Nephron (organoid): Measurements from ENCODE around the gene COL8A1.

Source experiments
- H3K27ac Mint-ChIP-seq, 3 experiments: 2 replicates each; pipeline ENCODE4 v1.8.0; 2020; ENCODE audit warnings: mixed read lengths in 3 of 3, mild to moderate bottlenecking in 2 of 3, moderate library complexity in 1 of 3
- H3K27me3 Mint-ChIP-seq: 2 replicates; pipeline ENCODE4 v1.8.0; 2021; ENCODE audit warnings: low read depth, mild to moderate bottlenecking, moderate library complexity, mixed read lengths
- H3K36me3 Mint-ChIP-seq: 2 replicates; pipeline ENCODE4 v1.8.0; 2020; ENCODE audit warnings: low read depth, mixed read lengths
- H3K4me1 Mint-ChIP-seq: 2 replicates; pipeline ENCODE4 v1.8.0; 2020; ENCODE audit warnings: mixed read lengths
- H3K4me3 Mint-ChIP-seq, 3 experiments: 2 replicates each; pipeline ENCODE4 v1.8.0; 2020; ENCODE audit warnings: mild to moderate bottlenecking in 3 of 3, mixed read lengths in 3 of 3, moderate library complexity in 2 of 3
- H3K9me3 Mint-ChIP-seq: 2 replicates; pipeline ENCODE4 v1.8.0; 2020; ENCODE audit warnings: mixed read lengths
- TF ChIP-seq, protein P1 (sequence below), 3 experiments: fragments of 200-600 bp; sonication (generic); IDR thresholded peaks; one replicate each; pipeline ENCODE4 v1.5.0; 2021; ENCODE audit warnings: antibody characterized with exemption in 3 of 3; ENCODE audit not compliant: unreplicated experiment in 3 of 3

The COL8A1 gene

DNA sequence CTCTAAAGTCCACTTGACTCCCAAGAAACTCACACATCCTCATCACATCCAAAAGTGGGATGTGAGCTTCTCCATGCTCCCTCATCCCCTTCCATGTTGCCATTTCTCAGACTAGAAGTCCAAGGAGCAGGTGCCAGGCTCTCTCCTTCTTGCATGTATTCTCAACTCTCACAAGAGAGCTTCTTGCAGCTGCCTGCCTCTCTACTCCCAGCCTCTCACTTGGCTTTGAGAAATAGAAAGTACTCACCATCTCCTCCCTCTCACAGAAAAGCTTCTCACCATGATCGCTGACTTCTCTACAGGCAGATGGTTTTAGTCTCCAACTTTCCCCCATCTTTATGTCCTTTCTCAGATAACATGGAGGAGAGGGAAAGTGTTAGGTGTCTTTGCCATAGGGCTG, 26.6 kb downstream of the COL8A1 start:
- TF ChIP-seq, protein P1, sequence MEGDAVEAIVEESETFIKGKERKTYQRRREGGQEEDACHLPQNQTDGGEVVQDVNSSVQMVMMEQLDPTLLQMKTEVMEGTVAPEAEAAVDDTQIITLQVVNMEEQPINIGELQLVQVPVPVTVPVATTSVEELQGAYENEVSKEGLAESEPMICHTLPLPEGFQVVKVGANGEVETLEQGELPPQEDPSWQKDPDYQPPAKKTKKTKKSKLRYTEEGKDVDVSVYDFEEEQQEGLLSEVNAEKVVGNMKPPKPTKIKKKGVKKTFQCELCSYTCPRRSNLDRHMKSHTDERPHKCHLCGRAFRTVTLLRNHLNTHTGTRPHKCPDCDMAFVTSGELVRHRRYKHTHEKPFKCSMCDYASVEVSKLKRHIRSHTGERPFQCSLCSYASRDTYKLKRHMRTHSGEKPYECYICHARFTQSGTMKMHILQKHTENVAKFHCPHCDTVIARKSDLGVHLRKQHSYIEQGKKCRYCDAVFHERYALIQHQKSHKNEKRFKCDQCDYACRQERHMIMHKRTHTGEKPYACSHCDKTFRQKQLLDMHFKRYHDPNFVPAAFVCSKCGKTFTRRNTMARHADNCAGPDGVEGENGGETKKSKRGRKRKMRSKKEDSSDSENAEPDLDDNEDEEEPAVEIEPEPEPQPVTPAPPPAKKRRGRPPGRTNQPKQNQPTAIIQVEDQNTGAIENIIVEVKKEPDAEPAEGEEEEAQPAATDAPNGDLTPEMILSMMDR (IDR thresholded peaks at IDR 0.05; ENCODE audit: unreplicated experiment in 3 of 3): no peak
- no peak overlapping the region for H3K27ac Mint-ChIP-seq
- no peaks in the 10 kb centered on the region for H3K36me3 Mint-ChIP-seq
- H3K4me3 Mint-ChIP-seq: no peak overlapping the region
- peaks cover 8% of the 10 kb centered on the region for H3K27me3 Mint-ChIP-seq
- no peaks in the 10 kb centered on the region for H3K9me3 Mint-ChIP-seq
- no peaks in the 10 kb centered on the region for H3K4me1 Mint-ChIP-seq

DNA sequence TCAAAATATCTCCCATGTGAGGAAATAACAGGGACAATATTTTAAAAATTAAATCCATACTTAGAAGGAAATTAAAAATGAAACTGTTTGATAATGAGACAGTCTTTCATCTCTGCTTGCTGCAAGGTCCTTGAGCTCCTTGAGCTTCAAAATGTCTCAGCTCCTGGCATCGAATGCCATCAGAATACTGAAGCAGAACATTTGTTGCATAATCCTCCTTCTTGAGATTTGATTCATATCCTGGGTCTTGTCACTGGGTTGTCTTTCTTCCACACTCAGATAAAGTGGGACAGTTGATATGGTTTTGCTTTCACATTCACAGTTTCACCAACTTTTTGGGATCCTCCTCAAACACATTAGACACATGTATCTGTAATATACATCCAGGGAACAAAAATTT, 27.8 kb downstream of the COL8A1 start:
- Mint-ChIP-seq H3K9me3 (no peaks in the 10 kb centered on the region), H3K4me1 (no peaks in the 10 kb centered on the region), H3K27me3 (peaks cover 12% of the 10 kb centered on the region), H3K36me3 (no peaks in the 10 kb centered on the region), H3K4me3 (no peak overlapping the region), H3K27ac (no peak overlapping the region)
- TF ChIP-seq, protein P1 (IDR thresholded peaks at IDR 0.05; ENCODE audit: unreplicated experiment in 3 of 3): no peak

DNA sequence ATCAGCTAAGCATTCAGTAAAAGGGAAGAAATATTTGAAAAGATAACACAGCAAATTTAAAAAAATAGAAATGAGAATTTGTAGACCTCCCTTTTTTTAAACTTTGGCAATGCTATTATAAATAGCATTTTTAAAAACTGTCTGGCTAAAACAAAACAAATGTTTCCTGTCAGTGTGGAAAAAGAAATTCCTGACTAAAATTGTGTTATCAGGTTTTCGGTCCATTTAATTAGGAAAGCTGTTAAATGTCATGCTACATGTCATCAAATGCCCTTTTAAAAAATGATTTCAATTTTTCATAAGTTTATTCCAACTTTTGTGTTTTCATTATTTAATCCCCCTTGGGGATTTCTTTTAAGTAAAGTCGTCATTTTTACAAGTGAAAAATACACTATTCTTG, 29.6 kb downstream of the COL8A1 start:
- Mint-ChIP-seq H3K27ac (no peak overlapping the region), H3K9me3 (no peaks in the 10 kb centered on the region), H3K36me3 (no peaks in the 10 kb centered on the region), H3K27me3 (peaks cover 16% of the 10 kb centered on the region), H3K4me3 (no peak overlapping the region), H3K4me1 (no peaks in the 10 kb centered on the region)
- TF ChIP-seq, protein P1 (IDR thresholded peaks at IDR 0.05; ENCODE audit: unreplicated experiment in 3 of 3): no peak

DNA sequence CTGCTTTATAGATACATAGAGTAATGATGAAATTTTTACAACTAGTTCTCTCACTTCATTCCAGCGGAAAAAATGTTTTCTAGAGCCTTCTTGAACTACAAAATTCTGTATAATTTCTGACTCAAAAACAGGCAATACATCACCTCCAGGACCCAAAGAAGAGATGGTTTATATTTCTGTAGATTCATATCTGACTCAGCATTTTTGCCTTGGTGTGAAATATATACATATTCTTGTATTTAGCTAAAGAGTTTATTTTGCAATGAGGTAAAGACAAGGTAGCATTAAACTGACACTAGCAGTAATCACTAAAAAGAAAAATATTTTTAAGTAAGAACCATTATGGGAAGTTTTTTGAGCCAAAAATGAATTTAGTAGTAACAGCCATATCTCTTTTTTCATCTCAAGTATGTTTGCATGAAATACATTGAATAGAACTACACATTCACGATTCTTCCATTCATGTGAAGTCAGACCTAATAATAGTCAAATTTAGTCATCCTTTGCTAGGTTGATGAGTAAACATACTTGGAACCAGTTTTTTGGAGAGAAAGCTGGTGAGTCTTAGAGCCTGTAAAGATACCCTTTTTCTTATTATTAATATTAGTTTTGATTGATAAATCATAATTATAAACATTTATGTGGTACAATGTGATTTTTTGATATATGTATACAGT, 31.6 kb downstream of the COL8A1 start:
- H3K27me3 Mint-ChIP-seq: peaks cover 12% of the 10 kb centered on the region
- no peaks in the 10 kb centered on the region for H3K9me3 Mint-ChIP-seq
- H3K27ac Mint-ChIP-seq: no peak overlapping the region
- H3K4me3 Mint-ChIP-seq: no peak overlapping the region
- no peaks in the 10 kb centered on the region for H3K4me1 Mint-ChIP-seq
- H3K36me3 Mint-ChIP-seq: no peaks in the 10 kb centered on the region
- TF ChIP-seq, protein P1 (IDR thresholded peaks at IDR 0.05; ENCODE audit: unreplicated experiment in 3 of 3): no peak

DNA sequence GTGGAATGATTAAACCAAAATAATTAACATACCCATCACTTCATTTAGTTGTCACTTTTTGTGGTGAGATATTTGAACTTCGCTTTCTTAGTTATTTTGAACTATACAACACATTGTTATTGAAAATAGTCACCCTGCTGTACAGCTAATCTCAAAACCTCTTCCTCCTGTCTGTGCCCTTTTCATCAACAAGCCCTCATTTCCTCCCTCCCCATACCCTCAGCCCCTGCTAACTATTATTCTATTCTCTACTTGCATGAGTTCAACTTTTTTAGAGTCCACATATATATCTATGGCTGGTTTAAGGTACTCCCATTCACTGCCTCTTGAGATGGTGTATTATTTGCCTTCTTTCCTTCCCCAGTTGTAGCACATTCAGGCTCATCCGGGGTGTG, 32.2 kb downstream of the COL8A1 start:
- Mint-ChIP-seq H3K9me3 (no peaks in the 10 kb centered on the region), H3K4me1 (no peaks in the 10 kb centered on the region), H3K36me3 (no peaks in the 10 kb centered on the region), H3K4me3 (no peak overlapping the region), H3K27ac (no peak overlapping the region), H3K27me3 (peaks cover 9% of the 10 kb centered on the region)
- TF ChIP-seq, protein P1 (IDR thresholded peaks at IDR 0.05; ENCODE audit: unreplicated experiment in 3 of 3): no peak

DNA sequence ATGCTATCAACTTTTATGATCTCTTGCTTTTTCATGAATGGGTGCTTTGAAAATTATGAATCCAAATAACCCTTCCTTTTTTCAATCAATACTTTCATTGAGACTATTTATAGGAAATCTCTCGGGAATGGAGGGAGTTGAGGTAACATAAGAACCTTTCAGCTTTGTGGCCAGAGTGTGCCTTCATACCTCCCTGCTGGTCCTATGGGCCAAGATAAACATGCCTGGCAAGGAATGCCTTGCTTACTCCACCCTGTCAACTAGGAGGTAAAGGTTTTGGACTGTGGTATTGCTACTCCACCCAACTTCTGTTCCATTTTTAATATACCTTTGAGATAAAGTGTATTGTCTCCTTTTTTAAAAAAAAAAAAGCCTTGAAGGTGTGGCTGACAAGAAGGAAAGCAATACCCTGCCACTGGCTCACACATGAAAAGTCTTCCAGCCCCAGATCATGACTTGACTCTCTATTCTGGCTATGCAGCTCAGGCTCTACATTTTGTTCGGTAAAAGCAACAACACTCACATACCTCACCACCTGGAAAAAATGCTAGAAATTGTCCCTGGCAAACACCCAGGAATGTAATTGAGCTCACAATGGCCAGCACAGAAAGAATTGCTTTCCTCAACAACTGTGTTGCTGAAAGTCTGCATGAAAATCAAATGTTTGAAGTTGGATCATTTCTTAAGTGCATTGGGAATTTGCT, 35.8 kb downstream of the COL8A1 start:
- Mint-ChIP-seq H3K9me3 (no peaks in the 10 kb centered on the region), H3K36me3 (no peaks in the 10 kb centered on the region), H3K4me3 (no peak overlapping the region), H3K4me1 (no peaks in the 10 kb centered on the region), H3K27me3 (peaks cover 9% of the 10 kb centered on the region), H3K27ac (no peak overlapping the region)
- TF ChIP-seq, protein P1 (IDR thresholded peaks at IDR 0.05; ENCODE audit: unreplicated experiment in 3 of 3): no peak
